Caco-2 (cell line): ENCODE results near the gene RAB7B. TPM values are rescaled to one million over a fixed set of nuclear protein-coding genes. Genes with fewer than 3 reads are reported as not detected.
A peak's percentile ranks its signal among the peaks of the same experiment; 100 is the strongest.

Experiments used
- BruUV-seq: library from RNA; stranded (reverse); fragments of 400-500 nt; replicated peaks from 2 replicates; lab custom pipeline; 2021; lab: Mats Ljungman, UMichigan
- CTCF ChIA-PET: fragments of 300-600 bp; sonication (Branson Sonifier 250); formaldehyde crosslinking; loops from one replicate; lab custom pipeline; 2022; ENCODE audit warnings: antibody characterized with exemption; lab: Charles Lee
- POLR2A ChIA-PET: fragments of 300-600 bp; sonication (Branson Sonifier 250); formaldehyde crosslinking; loops from one replicate; lab custom pipeline; 2022; ENCODE audit warnings: antibody characterized with exemption; lab: Charles Lee
- DNase-seq, 2 experiments: peaks; one replicate each; pipeline versions ENCODE4 v3.0.0 to v3.0.0-alpha.2; 2020 to 2022
- H3K27me3 ChIP-seq: replicated peaks from 2 replicates; pipeline ENCODE4 v1.6.0; 2011; ENCODE audit warnings: low read length; ENCODE audit not compliant: control insufficient read depth, insufficient read depth
- H3K36me3 ChIP-seq: 2 replicates; pipeline ENCODE4 v1.5.1; 2011; ENCODE audit warnings: low read length; ENCODE audit not compliant: control insufficient read depth, insufficient read depth
- H3K4me1 ChIP-seq: fragments of 250-450 bp; sonication (Bioruptor Pico); 2 replicates; pipeline ENCODE4 v1.5.1; 2020; ENCODE audit warnings: mild to moderate bottlenecking
- H3K4me3 ChIP-seq: 2 replicates; pipeline ENCODE4 v1.5.1; 2011; ENCODE audit warnings: low read depth, mild to moderate bottlenecking, control low read depth, low read length
- H3K9me3 ChIP-seq: fragments of 250-450 bp; sonication (Bioruptor Pico); 2 replicates; pipeline ENCODE4 v1.5.1; 2020; ENCODE audit warnings: mild to moderate bottlenecking, moderate library complexity
- H3K27ac Mint-ChIP-seq: one replicate; pipeline ENCODE4 v1.8.0; 2022; ENCODE audit warnings: mixed read lengths; ENCODE audit not compliant: unreplicated experiment
- H3K27me3 Mint-ChIP-seq: one replicate; pipeline ENCODE4 v1.8.0; 2022; ENCODE audit warnings: mixed read lengths; ENCODE audit not compliant: insufficient read depth, unreplicated experiment
- H3K36me3 Mint-ChIP-seq: one replicate; pipeline ENCODE4 v1.8.0; 2022; ENCODE audit warnings: mild to moderate bottlenecking, mixed read lengths; ENCODE audit not compliant: insufficient read depth, unreplicated experiment
- H3K4me1 Mint-ChIP-seq: one replicate; pipeline ENCODE4 v1.8.0; 2022; ENCODE audit warnings: low read depth, mixed read lengths; ENCODE audit not compliant: unreplicated experiment
- H3K4me3 Mint-ChIP-seq: one replicate; pipeline ENCODE4 v1.8.0; 2022; ENCODE audit warnings: mild to moderate bottlenecking, moderate library complexity, mixed read lengths; ENCODE audit not compliant: unreplicated experiment
- H3K9me3 Mint-ChIP-seq: one replicate; pipeline ENCODE4 v1.8.0; 2022; ENCODE audit warnings: mixed read lengths; ENCODE audit not compliant: unreplicated experiment
- CTCF ChIP-seq, 2 experiments: fragments of 200-600 bp in 1 of 2; IDR thresholded peaks; 1 replicate in 1 of 2; 2 replicates in 1 of 2; pipeline versions ENCODE4 v1.5.1 to v1.8.0; 2011 to 2022; ENCODE audit warnings: antibody characterized with exemption in 1 of 2, control low read depth in 1 of 2, inconsistent platforms in 1 of 2, low read depth in 1 of 2, low read length in 1 of 2, mild to moderate bottlenecking in 1 of 2, moderate library complexity in 1 of 2; ENCODE audit not compliant: insufficient read depth in 1 of 2, severe bottlenecking in 1 of 2, unreplicated experiment in 1 of 2
- intact Hi-C: fragments of 100-400 bp; cut with micrococcal nuclease; formaldehyde crosslinking; loops from one replicate; pipeline ENCODE4 v1.10.0; 2022; ENCODE audit not compliant: unreplicated experiment
- total RNA-seq: library from RNA; stranded (reverse); gene quantifications from 2 replicates; pipeline ENCODE4 v1.2.3, GENCODE V29; 2022

RAB7B gene
- total RNA-seq, 1 experiment from 2014 or later: not detected

GRCh38 chr1:206035027-206035426 is 31.8 kb upstream of the RAB7B start:
- H3K4me1 ChIP-seq: peaks cover 7% of the 10 kb centered on the region; the same call in 1 of the 2 replicates
- TF ChIP-seq CTCF (IDR thresholded peaks at IDR 0.05; ENCODE audit: insufficient read depth in 1 of 2, low read depth in 1 of 2, low read length in 1 of 2, severe bottlenecking in 1 of 2, unreplicated experiment in 1 of 2): no peak
- no peaks in the 10 kb centered on the region for H3K36me3 ChIP-seq
- Mint-ChIP-seq H3K27ac (no peak overlapping the region), H3K36me3 (no peaks in the 10 kb centered on the region), H3K4me1 (no peaks in the 10 kb centered on the region), H3K9me3 (no peaks in the 10 kb centered on the region), H3K4me3 (no peak overlapping the region), H3K27me3 (peaks cover 11% of the 10 kb centered on the region)
- DNase-seq: no peak
- H3K9me3 ChIP-seq: no peaks in the 10 kb centered on the region
- POLR2A ChIA-PET: no interaction called here
- intact Hi-C loops: no loop called here
- no TSS peak for BruUV-seq
- no peak overlapping the region for H3K4me3 ChIP-seq
- no peaks in the 10 kb centered on the region for H3K27me3 ChIP-seq
- CTCF ChIA-PET: no interaction called here

DNA sequence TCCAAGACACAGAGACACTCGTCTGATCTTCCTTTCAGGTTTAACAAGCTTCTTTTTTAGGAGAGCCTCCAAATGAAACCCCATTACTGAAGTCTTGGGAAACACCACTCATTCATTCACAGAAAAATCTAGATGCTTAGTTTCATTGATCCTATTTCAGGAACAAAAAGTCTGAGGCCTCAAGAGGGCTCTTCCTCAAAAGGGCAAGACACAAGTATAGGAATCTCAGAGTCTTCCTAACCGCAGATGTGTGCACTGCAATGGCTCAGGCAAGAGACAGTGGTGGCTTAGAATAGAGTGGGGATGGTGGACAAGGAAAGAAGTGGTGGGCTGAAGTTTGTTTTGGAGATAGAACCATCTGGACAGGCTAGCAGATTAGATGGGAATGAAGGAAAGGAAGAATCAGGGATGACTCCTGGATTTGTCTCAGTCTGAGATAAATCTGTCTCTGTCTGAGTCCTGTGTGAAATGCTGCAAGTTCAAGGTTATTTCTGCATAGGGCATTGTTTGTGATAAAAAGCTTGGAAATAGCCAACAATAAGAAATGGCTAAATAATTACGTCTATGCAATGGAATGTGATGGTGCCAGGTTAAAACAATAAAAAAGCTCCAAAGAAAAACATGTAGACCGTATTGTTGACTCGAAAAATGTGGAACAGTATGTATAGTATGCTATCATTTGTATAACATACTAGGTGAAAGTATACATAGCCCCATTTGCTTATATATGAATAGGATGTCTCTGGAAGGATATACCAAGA is 29.4 kb upstream of the RAB7B start:
- Mint-ChIP-seq H3K27me3 (peaks cover 5% of the 10 kb centered on the region), H3K4me1 (no peaks in the 10 kb centered on the region), H3K27ac (no peak overlapping the region), H3K9me3 (no peaks in the 10 kb centered on the region), H3K36me3 (no peaks in the 10 kb centered on the region), H3K4me3 (no peak overlapping the region)
- BruUV-seq: no TSS peak
- no peak for TF ChIP-seq CTCF (IDR thresholded peaks at IDR 0.05; ENCODE audit: insufficient read depth in 1 of 2, low read depth in 1 of 2, low read length in 1 of 2, severe bottlenecking in 1 of 2, unreplicated experiment in 1 of 2)
- H3K27me3 ChIP-seq: no peaks in the 10 kb centered on the region
- no peak for DNase-seq
- H3K9me3 ChIP-seq: no peaks in the 10 kb centered on the region
- POLR2A ChIA-PET: no interaction called here
- H3K4me1 ChIP-seq: peaks cover 7% of the 10 kb centered on the region; the same call in 1 of the 2 replicates
- H3K36me3 ChIP-seq: no peaks in the 10 kb centered on the region
- CTCF ChIA-PET: interaction anchor here (5.6 kb wide), 1 partner anchor 74 kb away, joined by 87 read pairs; no protein-coding TSS in a partner anchor
- H3K4me3 ChIP-seq: no peak overlapping the region
- intact Hi-C loops: loop anchor here (5.0 kb wide), 1 partner anchor 40 kb away; no protein-coding TSS in a partner anchor

- Histone ChIP-seq H3K27me3 (no peaks in the 10 kb centered on the region), H3K4me1 (peaks cover 10% of the 10 kb centered on the region), H3K36me3 (no peaks in the 10 kb centered on the region), H3K4me3 (no peak overlapping the region), H3K9me3 (no peaks in the 10 kb centered on the region; the same call in 1 of the 2 replicates)
- no peaks in the 10 kb centered on the region for H3K9me3 Mint-ChIP-seq
- H3K4me1 Mint-ChIP-seq: peaks cover 5% of the 10 kb centered on the region
- ChIA-PET CTCF (interaction anchor here (0.6 to 5.6 kb wide), 14 partner anchors 10 to 112 kb away, joined by 3 to 87 read pairs (median 4); partner anchors contain the start of gene AVPR1B), POLR2A (interaction anchor here (0.6 kb wide), 1 partner anchor 289 kb away, joined by 3 read pairs; no protein-coding TSS in a partner anchor)
- no peak overlapping the region for H3K4me3 Mint-ChIP-seq
- DNase-seq: peak; percentile 82 to 86
- intact Hi-C loops: loop anchor here (1.0 to 5.0 kb wide), 2 partner anchors 38 to 76 kb away; no protein-coding TSS in a partner anchor
- BruUV-seq: no TSS peak
- no peaks in the 10 kb centered on the region for H3K36me3 Mint-ChIP-seq
- H3K27ac Mint-ChIP-seq: no peak overlapping the region
- TF ChIP-seq CTCF (IDR thresholded peaks at IDR 0.05; ENCODE audit: insufficient read depth in 1 of 2, low read depth in 1 of 2, low read length in 1 of 2, severe bottlenecking in 1 of 2, unreplicated experiment in 1 of 2): peak; percentile 79 to 97
- H3K27me3 Mint-ChIP-seq: peaks cover 7% of the 10 kb centered on the region
Measured at GRCh38 chr1:206030714-206031113, 27.5 kb upstream of the RAB7B start.
